Measurements from ENCODE around the gene EPC2. TPM values are rescaled to one million over a fixed set of nuclear protein-coding genes. Genes with fewer than 3 reads are reported as not detected.
A peak's percentile ranks its signal among the peaks of the same experiment; 100 is the strongest.
"Not testable (repeated sequence)": the region's sequence is repeated elsewhere in the genome, so short reads cannot be mapped to it uniquely, and the experiment has no call there.

EPC2 gene
- polyA plus RNA-seq, 1 donor, result 23.6 TPM

DNA sequence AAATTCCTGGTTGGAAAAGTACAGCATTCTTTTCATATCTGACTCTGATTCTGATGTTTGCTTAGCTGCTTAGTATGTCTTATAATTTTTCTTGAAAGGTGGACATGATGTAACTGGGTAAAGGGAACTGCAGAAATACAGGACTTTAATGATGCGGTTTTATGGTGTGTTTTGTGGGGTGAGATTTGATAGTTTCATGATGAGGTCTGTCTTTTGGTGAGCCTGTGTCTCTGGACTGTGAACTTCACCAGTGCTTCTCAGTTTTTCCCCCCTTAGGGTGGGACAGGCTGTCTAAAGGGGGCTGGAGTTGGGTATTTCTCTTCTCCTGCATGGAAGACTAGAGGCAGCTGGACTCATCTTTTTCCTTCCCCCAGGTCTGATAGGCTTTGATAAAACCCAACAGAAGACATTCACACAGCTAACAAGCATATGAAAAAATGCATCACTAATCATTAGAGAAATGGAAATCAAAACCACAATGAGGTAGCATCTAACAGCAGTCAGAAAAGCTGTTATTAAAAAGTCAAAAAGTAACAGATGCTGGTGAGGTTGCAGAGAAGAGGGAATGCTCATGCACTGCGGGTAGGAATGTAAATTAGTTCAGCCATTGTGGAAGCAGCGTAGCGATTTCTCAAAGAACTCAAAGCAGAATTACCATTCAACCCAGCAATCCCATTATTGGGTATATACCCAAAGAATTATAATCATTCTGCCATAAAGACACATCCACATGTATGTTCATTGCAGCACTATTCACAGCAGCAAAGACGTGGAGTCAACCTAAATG lies 77.6 kb downstream of the EPC2 start:
- DNase-seq (ENCODE audit: low read depth), result no peak

DNA sequence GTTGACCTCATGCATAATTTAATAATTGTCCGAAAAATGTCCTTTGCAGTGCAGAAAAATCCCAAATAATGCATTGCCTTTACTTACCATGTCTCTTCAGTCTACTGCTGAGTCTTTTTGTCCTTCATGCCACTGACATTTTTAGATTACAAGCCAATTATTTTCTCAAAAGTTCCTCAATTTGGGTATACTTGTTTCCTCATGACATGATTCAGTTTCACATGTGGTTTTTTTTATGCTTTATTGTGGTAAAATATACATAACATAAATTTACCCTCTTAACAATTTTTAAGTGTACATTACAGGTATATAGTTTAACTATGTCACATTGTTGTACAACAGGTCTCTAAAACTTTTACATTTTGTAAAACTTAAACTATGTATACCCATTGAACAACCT lies 81.0 kb downstream of the EPC2 start:
- DNase-seq (ENCODE audit: low read depth), result no peak

DNA sequence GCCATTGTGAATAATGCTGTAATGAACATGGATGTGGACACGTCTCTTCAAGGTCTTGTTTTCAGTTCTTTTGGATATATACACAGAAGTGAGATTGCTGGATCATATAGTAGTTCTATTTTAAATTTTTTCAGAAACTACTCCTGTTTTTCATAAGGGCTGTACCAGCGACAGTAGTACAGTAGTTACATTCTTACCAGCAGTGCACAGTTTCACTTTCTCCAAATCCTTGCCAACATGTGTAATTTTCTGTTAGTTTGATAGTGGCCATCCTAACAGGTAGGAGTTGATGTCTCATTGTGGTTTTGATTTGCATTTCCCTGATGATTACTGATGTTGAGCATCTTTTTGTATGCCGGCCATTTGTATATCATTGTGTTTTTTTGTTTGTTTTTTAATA lies 81.7 kb downstream of the EPC2 start:
- no peak for DNase-seq (ENCODE audit: low read depth)

DNA sequence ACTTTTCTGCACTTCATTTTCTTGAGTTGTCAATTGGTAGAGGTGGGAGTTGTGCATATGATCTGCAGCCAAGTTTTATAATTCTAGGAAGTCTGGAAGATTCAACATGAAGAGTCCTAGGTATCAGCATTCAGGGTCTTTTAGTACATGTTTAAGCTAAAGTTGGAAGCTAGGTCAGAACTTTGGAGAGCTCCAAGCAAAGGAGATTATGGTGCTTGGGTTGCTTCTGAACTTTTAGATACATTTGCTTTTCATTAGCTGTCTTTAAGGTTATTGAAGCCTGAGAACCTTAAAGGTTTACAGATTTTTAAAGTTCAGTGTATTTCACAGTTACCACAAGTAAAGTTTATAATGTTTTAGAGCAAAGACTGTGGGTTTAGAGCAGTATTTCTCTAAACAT lies 85.5 kb downstream of the EPC2 start:
- DNase-seq (ENCODE audit: low read depth), result no peak

DNA sequence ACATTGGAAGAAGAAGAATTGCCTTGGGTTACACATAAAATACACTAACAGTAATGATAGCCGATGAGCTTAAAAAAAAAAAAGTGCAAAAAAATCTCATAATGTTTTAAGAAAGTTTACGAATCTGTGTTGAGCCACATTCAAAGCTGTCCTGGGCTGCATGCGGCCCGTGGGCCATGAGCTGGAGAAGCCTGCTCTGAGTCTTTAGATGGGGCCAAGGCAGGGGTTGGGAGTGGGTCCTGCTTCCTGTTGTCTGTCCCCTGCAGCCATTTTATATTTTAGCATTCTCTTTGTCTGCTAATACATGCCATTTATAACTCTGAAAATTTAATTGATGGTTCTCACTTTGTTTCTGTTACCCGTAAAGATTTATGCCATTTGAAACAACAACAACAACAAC lies 93.2 kb downstream of the EPC2 start:
- DNase-seq (ENCODE audit: low read depth), result no peak

DNA sequence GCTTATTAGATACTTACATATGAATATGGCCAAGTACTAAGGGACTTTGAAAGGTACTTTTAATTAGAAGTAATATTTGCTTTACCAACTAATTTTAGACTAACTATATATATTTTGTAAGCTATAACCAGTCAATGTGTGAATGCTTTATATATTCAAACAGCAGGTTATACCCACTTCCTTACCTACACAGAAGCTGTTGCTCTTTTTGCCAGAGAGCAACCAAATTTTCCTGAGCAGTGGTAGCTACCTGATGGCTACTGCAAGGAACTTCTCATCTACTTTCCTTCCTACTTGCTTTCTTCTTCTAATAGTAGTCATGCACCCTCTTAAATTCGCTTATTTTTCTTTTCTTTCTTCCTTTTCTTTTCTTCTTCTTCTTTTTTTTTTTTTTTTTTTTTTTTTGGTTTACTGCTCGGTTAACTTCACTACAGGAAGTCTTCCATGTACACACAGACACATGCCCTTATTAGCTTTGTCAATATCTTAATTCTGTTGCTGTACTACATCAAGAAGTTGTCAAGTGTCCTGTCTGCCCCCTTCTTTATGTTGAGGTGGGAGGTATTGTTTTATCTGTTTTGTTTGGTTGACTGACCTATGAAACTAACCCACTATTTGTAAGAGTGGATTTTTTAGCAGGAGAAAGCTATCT lies 95.0 kb downstream of the EPC2 start:
- no peak for DNase-seq (ENCODE audit: low read depth)

DNA sequence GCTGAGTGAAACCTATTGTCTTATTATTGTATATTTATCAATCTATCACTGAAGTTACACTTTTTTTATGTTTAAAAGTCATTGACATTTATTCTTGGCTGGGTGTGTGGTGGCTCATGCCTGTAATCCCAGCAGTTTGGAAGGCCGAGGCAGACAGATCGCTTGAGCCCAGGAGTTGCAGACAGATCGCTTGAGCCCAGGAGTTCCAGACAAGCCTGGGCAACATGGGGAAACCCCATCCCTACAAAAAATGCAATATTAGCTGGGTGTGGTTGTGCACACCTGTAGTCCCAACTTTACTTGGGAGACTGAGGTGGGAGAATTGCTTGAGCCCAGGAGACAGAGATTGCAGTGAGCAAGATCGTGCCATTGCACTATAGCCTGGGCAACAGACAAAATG lies 97.8 kb downstream of the EPC2 start:
- DNase-seq (ENCODE audit: low read depth), result no peak

DNA sequence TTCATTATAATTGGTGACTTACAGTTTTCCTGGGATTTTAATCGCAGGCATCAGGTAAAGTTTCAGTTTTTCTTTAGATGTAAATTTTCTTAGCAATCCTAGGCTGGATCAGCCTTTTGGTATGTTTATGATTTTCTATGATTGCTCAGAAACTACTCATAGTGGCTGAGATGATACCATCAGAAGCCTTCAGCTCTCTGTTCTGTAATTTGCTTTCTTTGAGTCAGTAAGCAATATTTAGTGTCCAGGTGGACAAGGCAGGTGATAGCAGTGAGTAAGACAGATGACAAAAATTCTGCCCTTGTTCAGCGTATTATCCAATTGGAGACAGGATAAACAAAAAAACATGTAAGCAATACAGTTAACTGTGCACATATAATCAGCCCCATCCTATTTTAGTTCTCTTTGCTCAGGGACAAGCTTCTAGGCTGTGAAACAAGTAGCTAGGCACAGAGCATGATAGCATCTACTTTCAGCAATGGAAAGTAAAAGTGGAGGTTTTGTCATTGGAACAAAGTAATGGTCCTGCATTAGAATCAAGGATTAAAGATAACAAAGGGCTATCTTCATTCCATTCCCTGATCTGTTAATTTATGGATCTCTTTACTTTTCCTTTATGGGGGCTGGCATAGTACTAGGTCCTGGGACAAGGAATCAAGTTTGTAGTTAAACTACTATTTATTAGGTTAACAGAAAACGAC lies 100.8 kb downstream of the EPC2 start:
- DNase-seq (ENCODE audit: low read depth), result no peak

DNA sequence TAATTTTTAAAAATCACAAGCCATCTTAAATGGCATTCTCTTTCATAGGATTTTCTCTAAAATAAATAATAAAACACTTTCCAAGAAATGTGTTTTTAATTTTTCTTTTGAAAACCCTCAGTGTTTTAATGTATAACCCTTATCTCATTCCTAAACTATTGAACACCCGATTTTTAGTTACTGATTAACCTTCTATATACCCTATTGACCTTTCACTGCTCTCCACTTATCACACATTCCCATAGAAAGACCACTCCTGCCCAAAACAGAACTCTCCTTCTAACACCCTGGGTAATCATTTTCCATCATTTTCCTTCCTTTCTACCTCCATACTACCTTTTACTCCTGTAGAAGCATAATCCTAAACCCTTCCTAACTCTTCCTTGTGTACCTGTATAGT lies 102.4 kb downstream of the EPC2 start:
- DNase-seq (ENCODE audit: low read depth), result no peak

DNA sequence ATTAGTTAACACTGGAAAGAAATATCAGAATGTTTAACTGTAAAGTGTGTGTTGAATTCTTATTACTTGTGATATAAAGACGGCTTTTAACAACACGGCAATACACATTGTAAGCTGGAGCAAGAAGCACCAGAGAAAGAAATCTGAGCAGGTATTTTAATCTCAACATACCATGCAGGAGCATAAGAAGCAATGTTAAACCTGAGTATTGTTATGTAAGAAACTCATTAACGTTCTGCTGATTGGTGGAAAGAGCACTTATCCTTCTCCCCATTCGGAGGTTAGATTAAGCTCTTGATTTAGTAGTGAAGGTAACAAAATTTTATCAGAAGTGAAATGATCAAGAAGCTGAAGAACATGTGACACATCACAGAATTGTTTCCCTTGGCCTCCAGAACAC lies 107.4 kb downstream of the EPC2 start:
- DNase-seq (ENCODE audit: low read depth), result no peak

DNA sequence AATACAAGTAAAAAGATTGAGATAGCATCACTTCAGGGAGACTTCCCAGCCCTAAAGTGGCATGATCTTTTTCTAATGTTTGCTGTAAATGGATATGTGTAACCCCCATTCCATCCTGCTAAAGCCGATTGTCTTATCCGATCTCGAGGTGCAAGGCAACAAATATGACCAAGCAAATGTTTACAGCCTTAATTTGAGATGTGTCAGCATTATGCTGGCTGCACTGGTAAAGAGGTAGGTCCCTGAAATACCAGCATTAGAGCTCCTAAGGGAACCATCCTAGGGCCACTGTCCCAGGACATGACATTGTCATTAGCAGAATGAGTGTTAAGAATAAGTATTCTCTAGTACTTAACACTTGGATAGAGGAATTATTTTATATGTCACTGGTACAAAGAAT lies 108.4 kb downstream of the EPC2 start:
- no peak for DNase-seq (ENCODE audit: low read depth)

DNA sequence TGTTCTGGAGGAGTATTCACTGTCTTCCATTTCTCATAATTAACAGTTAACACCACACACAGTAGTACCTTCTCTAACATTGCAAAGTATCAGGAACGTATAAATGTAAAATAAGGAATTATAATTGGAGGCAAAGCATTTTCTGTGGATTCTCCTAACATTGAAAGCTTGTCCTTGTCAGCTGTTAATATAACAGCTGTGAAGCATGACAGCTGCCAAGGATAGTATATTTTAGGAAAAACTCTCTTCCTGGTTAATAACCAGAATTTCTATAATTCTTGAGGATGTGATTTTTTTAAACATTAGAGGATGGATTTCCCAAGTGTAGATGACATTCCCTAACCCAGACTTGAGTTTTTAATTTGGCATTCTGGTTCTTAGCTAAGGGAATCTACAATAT lies 110.3 kb downstream of the EPC2 start:
- peak; percentile 2 for DNase-seq (ENCODE audit: low read depth)

DNA sequence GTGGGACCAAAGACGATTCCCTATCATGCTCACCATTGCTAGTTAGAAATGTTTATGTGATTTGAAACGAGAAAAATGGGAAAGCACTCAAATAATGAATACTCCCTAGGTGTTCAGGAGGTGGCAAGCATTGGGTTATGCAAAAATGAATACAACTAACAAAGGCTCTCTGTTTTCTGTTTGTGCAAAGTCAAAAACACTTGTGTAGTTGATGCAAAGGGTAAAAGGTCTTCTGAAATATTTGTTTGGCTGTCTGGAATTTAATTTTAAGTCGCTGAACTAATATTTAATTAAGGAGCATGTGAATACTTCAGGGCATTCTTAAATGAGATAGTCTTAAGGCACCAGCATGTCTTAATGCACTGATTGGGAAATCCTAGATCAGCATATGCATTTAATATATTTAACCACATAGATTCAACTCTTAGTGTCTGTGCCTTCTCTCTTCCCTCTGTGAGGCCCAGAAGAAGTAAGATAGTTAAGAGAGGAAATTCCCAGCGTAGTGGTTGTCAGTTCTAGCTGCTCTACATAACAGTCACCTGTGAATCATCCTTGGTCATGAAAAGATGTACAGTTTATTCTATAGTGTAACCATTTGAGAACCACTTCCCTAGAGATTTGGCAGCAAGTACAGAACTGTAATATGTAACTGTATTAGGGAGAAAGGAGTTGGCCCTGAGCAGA lies 111.9 kb downstream of the EPC2 start:
- DNase-seq (ENCODE audit: low read depth), result no peak

DNA sequence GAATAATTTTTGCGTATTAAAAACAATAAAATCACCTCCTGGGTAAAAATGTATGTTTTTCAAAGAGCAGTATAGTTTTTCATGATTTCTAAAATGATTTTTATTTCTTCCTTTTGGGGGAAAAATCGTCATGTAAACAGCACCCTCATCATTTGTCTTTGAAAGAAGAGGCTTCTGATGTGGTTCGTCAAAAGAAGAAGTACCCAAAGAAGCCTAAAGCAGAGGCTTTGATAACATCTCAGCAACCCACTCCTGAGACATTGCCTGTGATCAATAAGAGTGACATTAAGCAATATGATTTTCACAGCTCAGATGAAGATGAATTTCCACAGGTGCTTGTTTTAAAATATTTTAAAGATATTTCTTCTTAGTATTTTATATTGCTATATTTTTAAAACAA lies 120.3 kb downstream of the EPC2 start:
- DNase-seq (ENCODE audit: low read depth), result no peak

DNA sequence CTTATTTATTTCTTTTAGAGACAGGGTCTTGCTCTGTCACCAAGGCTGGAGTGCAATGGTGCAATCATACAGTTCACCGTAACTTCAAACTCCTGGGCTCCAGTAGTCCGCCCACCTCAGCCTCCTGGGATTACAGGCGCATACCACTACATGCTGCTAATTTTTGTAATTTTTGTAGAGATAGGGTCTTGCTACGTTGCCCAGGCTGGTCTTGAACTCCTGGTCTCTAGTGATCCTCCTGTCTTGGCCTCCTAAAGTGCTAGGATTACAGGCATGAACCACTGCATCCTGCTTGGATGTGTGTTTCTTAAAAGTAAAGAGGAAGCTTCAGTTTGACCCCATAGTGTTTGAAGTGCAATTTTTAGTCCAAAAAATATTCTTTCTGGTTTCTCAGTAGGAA lies 125.5 kb downstream of the EPC2 start:
- DNase-seq (ENCODE audit: low read depth), result no peak

DNA sequence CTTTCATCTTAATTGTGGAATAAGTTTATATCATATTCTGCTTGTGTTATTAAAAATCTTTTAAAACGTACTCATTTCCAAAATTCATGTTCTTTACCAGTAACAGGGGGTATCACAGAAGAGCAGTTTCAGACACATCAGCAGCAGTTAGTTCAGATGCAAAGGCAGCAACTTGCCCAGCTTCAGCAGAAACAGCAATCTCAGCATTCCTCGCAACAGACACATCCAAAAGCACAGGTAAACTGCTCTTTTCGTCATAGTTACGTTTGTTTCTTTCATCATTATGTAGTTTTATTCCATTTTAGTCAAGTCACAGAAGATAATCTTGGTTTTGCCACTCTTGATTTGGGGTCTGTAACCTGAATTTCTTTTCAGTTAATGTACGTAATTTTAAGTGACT lies 137.0 kb downstream of the EPC2 start:
- DNase-seq (ENCODE audit: low read depth), result no peak

DNA sequence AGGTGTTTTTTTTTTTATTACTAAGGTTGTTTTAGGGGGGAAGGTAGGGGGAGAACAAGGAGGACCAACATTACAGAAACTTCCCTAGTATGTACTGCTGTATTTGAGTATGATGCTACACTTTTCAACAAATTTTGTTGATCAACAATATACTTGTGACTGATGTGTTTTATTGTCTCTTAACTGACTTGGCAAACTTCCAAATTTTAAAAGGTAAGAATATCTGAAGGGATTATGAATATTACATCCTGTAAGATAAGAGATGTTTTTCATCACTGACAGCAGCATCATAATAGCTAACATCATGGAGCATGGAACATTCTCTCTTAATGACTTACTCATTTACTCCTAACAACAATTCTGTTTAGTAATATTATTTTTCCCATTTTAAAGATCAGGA lies 144.5 kb downstream of the EPC2 start:
- DNase-seq (ENCODE audit: low read depth), result no peak

DNA sequence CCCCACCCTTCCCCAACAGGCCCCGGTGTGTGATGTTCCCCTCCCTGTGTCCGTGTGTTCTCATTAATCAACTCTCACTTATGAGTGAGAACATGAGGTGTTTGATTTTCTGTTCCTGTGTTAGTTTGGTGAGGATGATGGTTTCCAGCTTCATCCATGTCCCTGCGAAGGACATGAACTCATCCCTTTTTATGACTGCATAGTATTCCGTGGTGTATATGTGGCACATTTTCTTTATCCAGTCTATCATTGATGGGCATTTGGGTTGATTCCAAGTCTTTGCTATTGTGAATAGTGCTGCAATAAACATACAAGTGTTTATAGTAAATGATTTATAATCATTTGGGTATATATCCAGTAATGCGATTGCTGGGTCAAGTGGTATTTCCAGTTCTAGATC lies 145.6 kb downstream of the EPC2 start:
- not testable (repeated sequence) for DNase-seq (ENCODE audit: low read depth)

DNA sequence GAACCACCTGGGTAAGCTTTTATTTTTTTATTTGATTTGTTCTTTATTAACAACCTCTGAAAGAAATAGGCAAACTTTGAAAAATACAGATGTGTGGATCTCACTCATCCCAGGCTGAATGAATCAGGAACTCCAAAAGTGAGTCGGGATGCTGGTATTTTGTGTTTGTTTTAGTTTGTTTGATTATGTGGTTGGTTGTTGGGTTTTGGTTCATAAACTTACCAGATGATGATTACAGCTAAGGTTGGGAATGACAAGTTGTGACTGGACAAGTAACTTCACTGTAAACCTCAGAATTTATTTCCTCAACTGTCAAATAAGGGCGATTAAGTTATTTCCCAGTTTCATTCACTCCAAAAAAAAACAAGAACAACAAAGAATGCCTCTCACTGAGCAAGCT lies 150.0 kb downstream of the EPC2 start:
- DNase-seq (ENCODE audit: low read depth), result no peak

DNA sequence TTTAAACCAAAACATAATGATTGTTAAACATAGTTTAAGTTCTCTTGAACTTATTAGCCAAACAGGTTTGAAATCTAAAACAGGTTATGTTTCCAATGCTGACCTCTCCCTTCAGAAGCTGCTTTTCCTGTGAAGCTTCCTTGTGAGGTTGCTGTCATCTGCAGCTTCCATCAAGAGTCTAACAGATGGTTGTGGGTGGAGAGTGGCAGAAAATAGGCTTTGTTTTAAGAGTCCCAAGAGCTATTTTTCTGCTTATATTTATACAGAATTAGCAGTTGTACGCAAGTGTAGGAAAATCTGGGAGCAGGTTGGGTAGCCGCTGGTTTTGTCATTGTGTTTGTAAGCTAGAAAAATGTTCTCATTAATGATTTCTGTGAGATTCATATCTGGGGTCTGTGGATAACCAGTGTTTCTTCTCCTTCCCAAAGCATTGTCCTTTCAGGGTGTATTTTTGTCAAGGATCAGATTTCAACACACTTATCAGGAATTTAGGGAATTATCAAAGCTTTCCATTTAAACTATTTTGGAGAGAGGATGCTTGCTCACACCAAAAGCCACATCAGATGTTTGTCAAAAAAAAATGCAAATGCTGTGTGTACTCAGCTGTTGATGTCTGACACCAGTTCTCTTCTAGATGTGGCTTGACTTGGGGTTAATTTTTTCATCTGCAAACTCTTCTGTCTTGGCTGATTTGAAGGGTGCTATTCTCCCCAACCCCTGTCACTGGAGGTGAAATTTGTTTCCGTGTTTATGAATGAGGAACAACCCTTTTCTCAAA lies 152.4 kb downstream of the EPC2 start:
- no peak for DNase-seq (ENCODE audit: low read depth)

DNA sequence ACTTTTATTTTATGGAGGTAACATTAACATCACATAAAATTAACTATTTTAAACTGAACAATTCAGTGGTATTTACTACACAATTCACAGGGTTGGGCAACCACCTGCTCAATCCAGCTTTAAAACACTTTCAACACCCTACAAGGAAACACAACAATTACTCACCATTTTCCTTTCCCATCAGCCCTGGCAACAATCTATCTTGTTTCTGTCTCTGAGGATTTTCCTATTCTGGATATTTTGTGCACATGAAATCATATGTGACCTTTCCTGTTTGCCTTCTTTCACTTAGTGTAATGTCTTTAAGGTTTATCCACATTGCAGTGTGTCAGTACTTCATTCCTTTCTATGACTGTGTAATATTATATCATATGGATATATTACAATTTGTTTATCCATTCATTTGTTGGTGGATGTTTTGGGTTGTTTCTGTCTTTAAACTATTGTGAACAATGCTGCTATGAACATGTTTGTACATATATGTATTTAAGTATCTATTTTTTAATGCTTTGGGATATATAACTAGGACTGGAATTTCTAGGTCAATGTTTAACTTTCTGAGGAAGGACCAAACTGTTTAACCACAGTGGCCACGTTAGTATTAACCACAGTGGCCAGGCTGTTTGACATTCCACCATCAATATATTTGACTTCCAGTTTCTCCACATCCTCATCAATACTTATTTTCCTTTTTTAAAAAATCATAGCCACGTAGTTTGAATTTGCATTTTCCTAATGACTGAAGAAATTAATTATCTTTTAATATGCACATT lies 158.1 kb downstream of the EPC2 start:
- DNase-seq (ENCODE audit: low read depth), result no peak

Data from forelimb muscle (tissue), 1 donor.